Right atrium auricular region (tissue), 2 donors: ENCODE measurements around the gene CHRNG. TPM values are rescaled to one million over a fixed set of nuclear protein-coding genes. Genes with fewer than 3 reads are reported as not detected.

Experiments used
- DNase-seq: peaks from one replicate; pipeline ENCODE4 v3.0.0-alpha.2; 2019; ENCODE audit warnings: low spot score
- H3K27ac ChIP-seq, 2 donors: fragments of 200-600 bp; sonication (generic); 1 replicate in 1 of 2; 2 replicates in 1 of 2; pipeline ENCODE4 v1.5.1; 2016 to 2019
- H3K27me3 ChIP-seq, 2 donors: fragments of 200-600 bp; sonication (generic); one replicate each; pipeline versions ENCODE4 v1.5.1 to v1.6.0; 2017 to 2019
- H3K36me3 ChIP-seq: fragments of 200-600 bp; sonication (generic); one replicate; pipeline ENCODE4 v1.5.1; 2016
- H3K4me1 ChIP-seq, 2 donors: fragments of 200-600 bp; sonication (generic); one replicate each; pipeline versions ENCODE4 v1.5.1 to v1.6.0; 2017 to 2019
- H3K4me3 ChIP-seq, 2 donors: fragments of 200-600 bp; sonication (generic); 1 replicate in 1 of 2; 2 replicates in 1 of 2; pipeline ENCODE4 v1.5.1; 2017 to 2019; ENCODE audit warnings: mild to moderate bottlenecking in 1 of 2, moderate library complexity in 1 of 2
- H3K9me3 ChIP-seq, 2 donors: fragments of 200-600 bp; sonication (generic); one replicate each; pipeline ENCODE4 v1.5.1; 2019
- total RNA-seq, 2 donors: library from RNA; depleted of rRNA; stranded (reverse); fragments of >200 nt; gene quantifications; one replicate each; pipeline ENCODE4 v1.1.0, GENCODE V29; 2016
- TF ChIP-seq, protein P1 (sequence below), 2 donors: fragments of 200-600 bp; sonication (generic); IDR thresholded peaks; one replicate each; pipeline ENCODE4 v1.5.1; 2019; ENCODE audit warnings: antibody characterized with exemption in 2 of 2

Gene CHRNG
- total RNA-seq, 2 donors from 2014 or later = not detected

DNA sequence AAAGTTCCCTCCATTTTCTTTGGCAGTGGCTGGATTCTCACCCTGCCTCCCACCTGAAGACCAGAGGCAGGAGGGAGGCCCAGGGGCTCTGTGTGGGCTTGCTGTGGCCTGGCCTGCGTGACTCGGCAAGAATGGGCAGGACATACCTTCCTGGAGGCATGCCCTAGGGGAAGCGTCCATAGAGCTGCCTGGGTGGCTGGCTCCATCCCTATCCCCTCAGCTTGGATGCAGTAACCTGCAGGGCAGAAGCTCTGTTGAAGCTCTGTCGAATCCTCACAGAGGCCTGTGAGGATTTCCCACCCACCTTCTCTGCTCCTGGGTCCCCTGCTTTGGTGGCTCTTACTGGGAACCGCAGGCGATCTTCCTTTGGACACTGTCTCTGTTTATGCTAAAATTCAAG is 20.6 kb upstream of the CHRNG start:
- DNase-seq = no peak
- H3K27me3 ChIP-seq = peaks cover 0 to 20% of the 10 kb centered on the region in 2 donors
- H3K9me3 ChIP-seq = no peaks in the 10 kb centered on the region
- H3K4me1 ChIP-seq = peaks cover 0 to 20% of the 10 kb centered on the region in 2 donors
- TF ChIP-seq, protein P1, sequence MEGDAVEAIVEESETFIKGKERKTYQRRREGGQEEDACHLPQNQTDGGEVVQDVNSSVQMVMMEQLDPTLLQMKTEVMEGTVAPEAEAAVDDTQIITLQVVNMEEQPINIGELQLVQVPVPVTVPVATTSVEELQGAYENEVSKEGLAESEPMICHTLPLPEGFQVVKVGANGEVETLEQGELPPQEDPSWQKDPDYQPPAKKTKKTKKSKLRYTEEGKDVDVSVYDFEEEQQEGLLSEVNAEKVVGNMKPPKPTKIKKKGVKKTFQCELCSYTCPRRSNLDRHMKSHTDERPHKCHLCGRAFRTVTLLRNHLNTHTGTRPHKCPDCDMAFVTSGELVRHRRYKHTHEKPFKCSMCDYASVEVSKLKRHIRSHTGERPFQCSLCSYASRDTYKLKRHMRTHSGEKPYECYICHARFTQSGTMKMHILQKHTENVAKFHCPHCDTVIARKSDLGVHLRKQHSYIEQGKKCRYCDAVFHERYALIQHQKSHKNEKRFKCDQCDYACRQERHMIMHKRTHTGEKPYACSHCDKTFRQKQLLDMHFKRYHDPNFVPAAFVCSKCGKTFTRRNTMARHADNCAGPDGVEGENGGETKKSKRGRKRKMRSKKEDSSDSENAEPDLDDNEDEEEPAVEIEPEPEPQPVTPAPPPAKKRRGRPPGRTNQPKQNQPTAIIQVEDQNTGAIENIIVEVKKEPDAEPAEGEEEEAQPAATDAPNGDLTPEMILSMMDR (IDR thresholded peaks at IDR 0.05) = no peak
- no peaks in the 10 kb centered on the region for H3K36me3 ChIP-seq
- H3K4me3 ChIP-seq = no peak overlapping the region
- no peak overlapping the region for H3K27ac ChIP-seq

DNA sequence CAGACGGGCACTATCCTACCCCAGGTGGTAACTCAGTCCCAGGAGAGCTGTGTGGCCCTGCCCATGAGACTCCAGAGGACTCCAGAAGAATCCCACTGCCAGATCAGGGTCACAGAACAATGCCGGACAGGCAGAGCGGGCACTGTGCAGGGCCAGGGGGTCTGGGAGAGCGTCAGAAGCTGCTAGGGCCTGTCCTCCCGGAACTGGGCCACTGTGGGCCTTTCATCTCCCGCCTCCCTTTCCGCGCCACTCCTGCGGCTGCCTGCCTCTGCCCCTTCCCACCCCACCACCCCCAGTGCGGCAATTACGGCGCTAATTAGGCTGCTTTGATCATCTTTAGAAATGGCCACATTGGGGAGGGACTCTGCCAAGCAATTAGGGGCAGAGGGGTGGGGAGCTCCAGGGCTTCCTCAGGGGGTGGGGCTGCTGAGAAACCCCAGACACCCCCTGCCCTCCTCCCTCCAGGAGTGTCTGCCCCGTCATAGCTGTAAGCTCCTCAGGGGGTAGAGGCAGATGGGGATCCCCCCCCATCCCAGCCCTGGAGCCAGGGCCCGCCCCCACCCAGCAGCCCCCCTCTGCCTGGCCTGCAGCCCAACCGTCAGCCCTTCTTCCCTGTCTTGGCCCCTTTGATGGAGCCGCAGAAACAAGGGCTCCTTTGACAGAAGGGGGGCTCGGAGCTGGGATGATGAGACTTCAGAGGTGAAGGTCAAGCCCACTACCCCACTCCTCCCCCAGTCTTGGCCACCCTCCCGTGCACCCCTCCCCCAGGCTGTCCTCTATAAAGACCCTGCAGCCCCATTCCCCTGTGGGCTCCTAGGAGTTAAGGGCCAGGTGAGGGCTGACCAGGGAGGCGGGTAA is 19.7 kb upstream of the CHRNG start, which contains the start of gene PRSS56:
Gene PRSS56 (plus strand): TSS at position 808 of the 858 bp plus-strand sequence. CDS start 211 bp downstream, outside the sequence.
- TF ChIP-seq, protein P1 (IDR thresholded peaks at IDR 0.05) = no peak
- no peaks in the 10 kb centered on the region for H3K36me3 ChIP-seq
- peaks cover 0 to 30% of the 10 kb centered on the region in 2 donors for H3K4me1 ChIP-seq
- no peak within 1 kb of the TSS for H3K27ac ChIP-seq
- H3K9me3 ChIP-seq = no peaks in the 10 kb centered on the region
- no peak within 1 kb of the TSS for H3K4me3 ChIP-seq
- peaks cover 0 to 20% of the 10 kb centered on the region in 2 donors for H3K27me3 ChIP-seq
- no peak for DNase-seq

DNA sequence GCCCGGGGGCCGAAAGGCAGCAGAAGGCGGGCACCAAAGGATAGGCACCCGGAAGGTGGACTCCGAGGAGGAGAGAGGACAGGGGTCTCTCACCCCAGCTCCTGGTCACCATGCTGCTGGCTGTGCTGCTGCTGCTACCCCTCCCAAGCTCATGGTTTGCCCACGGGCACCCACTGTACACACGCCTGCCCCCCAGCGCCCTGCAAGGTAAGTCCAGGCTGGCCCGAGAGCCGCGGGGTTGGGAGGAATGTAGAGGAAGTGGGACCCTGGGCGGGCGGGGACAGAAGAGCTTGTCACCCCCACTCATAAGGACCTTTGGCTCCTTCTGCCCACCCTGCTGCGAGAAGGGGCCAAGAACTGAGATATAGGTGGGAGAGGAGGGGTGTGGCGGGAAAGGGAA is 19.0 kb upstream of the CHRNG start:
- Histone ChIP-seq H3K9me3 (no peaks in the 10 kb centered on the region), H3K4me3 (no peak overlapping the region), H3K27ac (no peak overlapping the region), H3K4me1 (peaks cover 0 to 36% of the 10 kb centered on the region in 2 donors), H3K27me3 (peaks cover 0 to 20% of the 10 kb centered on the region in 2 donors), H3K36me3 (no peaks in the 10 kb centered on the region)
- DNase-seq = no peak
- TF ChIP-seq, protein P1 (IDR thresholded peaks at IDR 0.05) = no peak

DNA sequence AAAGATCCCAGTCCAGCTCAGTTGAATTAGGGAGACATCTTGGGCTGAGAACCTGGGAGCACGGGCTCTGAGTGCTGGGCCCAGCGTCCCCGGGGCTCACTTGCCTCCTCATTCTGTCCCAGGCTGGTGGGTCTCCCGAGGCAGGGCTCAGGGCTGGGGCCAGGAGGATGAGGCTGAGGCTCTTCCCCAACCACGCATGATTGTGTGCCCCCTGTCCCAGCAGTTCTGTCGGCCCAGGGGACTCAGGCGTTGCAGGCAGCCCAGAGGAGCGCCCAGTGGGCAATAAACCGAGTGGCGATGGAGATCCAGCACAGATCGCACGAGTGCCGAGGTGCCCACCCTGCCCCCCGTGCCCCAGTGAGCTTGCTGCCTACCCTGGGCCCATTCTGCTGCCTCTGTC is 18.4 kb upstream of the CHRNG start:
- TF ChIP-seq, protein P1 (IDR thresholded peaks at IDR 0.05) = no peak
- H3K27me3 ChIP-seq = peaks cover 0 to 20% of the 10 kb centered on the region in 2 donors
- no peak for DNase-seq

DNA sequence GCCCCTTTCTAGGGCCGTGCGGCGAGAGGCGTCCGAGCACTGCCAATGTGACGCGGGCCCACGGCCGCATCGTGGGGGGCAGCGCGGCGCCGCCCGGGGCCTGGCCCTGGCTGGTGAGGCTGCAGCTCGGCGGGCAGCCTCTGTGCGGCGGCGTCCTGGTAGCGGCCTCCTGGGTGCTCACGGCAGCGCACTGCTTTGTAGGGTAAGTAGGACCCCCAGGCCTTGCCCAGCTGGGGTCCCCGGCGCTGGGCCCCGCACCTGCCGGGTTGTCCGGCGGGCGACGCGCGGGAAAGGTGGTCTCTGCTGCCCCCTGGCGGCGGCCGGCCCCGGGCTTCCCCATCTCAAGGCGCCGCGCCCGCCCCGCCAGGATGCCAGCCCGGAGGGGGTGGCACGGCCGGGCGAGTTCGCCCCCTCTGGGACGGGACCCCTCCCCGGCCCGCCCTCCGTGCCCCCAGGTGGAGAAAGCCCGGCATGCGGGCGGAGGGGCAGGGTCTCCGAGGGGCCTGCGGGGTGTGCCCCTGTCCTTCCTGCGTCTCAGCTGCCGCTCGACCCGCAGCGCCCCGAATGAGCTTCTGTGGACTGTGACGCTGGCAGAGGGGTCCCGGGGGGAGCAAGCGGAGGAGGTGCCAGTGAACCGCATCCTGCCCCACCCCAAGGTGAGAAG is 17.4 kb upstream of the CHRNG start:
- Histone ChIP-seq H3K27me3 (peaks cover 0 to 20% of the 10 kb centered on the region in 2 donors), H3K27ac (no peak overlapping the region), H3K9me3 (no peaks in the 10 kb centered on the region), H3K36me3 (no peaks in the 10 kb centered on the region), H3K4me3 (peak overlapping the region; percentile 10 to 30), H3K4me1 (peaks cover 0 to 47% of the 10 kb centered on the region in 2 donors)
- no peak for DNase-seq
- TF ChIP-seq, protein P1 (IDR thresholded peaks at IDR 0.05) = peak; percentile 94 to 97

More for the DNA sequence above, 18.4 kb upstream of the CHRNG start:
- Histone ChIP-seq H3K4me3 (no peak overlapping the region), H3K4me1 (peaks cover 0 to 43% of the 10 kb centered on the region in 2 donors), H3K27ac (no peak overlapping the region), H3K9me3 (no peaks in the 10 kb centered on the region), H3K36me3 (no peaks in the 10 kb centered on the region)
